ENCODE measurements around the gene EVL. TPM values are rescaled to one million over a fixed set of nuclear protein-coding genes. Genes with fewer than 3 reads are reported as not detected.

Gene EVL
- total and polyA plus RNA-seq, 4 donors: 54.5 to 99.9 (median 78.2) TPM

DNA sequence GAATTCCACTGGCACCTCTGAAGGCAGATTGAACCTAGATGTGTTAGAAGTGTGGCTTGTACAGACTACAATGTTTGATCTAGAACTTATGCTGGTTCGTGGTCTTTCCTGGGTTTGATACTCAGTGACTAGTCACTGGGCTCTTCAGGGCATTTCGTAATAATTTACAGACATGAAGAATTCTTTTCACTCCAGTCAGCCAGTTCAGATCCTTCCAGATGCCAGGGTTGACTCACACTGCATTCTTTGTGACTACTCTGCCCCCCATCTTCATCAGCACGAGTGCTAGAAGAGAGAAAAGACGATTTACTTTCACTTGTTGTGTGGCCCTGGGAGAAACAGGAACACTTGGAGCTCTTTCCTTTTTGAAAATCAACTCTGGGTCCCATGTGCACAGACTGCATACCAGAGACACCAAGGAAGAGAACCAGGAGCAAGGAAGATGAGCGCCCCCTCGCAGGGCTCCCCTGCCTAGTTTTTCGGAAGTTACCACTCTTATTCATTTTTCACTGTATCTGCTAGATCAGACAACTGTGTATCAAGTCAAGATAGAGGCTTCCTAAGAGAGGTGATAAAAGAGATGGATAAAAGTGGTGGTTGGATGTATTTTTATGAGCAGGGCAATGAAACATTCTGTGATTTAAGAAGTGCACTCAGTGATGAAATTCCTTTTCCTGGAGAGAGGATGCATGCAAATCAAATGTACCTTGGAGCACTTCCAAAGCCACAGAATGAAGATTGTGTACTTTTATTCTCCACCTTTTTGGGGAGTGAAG, 33.5 kb upstream of the EVL start:
- DNase-seq (peak in 2 of 3 donors; percentile 37 to 69), ATAC-seq (ENCODE audit: insufficient read depth, low FRiP score) (peak; percentile 76)
- no peak overlapping the region for H3K4me3 ChIP-seq

DNA sequence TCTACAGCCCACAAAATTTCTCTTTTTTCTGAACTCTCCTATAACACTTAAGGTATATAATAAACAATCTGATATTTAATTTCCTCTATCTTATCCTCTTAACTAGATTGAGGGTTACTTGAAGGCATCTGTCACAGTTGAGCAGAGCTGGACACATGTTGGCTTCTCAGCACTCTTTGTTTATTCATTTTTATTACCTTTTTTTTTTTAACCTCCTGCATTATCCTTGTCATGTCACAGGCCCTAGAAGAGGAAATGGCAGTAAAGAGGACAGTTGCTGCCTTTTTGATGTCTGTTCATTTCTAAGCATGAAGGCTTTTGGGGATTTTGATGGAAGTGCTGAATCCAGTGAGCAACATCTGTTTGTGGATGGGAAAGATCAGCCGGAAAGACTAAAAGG, 32.5 kb upstream of the EVL start:
- H3K9me3 ChIP-seq (ENCODE audit: control insufficient read depth in 4 of 4, insufficient read depth in 3 of 4, low read length in 3 of 4): no peaks in the 10 kb centered on the region
- no peak for ATAC-seq (ENCODE audit: insufficient read depth, low FRiP score)
- H3K9ac ChIP-seq (ENCODE audit: insufficient read depth in 1 of 2, low read length in 2 of 2): no peak overlapping the region
- 81 to 86% methylated on average over 1 of the region's 1 CpG for WGBS, 2 donors
- TF ChIP-seq, protein P1, sequence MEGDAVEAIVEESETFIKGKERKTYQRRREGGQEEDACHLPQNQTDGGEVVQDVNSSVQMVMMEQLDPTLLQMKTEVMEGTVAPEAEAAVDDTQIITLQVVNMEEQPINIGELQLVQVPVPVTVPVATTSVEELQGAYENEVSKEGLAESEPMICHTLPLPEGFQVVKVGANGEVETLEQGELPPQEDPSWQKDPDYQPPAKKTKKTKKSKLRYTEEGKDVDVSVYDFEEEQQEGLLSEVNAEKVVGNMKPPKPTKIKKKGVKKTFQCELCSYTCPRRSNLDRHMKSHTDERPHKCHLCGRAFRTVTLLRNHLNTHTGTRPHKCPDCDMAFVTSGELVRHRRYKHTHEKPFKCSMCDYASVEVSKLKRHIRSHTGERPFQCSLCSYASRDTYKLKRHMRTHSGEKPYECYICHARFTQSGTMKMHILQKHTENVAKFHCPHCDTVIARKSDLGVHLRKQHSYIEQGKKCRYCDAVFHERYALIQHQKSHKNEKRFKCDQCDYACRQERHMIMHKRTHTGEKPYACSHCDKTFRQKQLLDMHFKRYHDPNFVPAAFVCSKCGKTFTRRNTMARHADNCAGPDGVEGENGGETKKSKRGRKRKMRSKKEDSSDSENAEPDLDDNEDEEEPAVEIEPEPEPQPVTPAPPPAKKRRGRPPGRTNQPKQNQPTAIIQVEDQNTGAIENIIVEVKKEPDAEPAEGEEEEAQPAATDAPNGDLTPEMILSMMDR (IDR thresholded peaks at IDR 0.05; ENCODE audit: control extremely low read depth, extremely low read depth): no peak
- H3K27me3 ChIP-seq (ENCODE audit: control insufficient read depth in 3 of 3, insufficient read depth in 3 of 3, low read length in 2 of 3): no peaks in the 10 kb centered on the region
- no peak overlapping the region for H3K27ac ChIP-seq (ENCODE audit: low read depth in 1 of 2, low read length in 1 of 2)
- DNase-seq: no peak
- H3K4me3 ChIP-seq: no peak overlapping the region
- H3K4me1 ChIP-seq (ENCODE audit: control insufficient read depth in 5 of 5, insufficient read depth in 5 of 5, low read length in 5 of 5): peaks cover 5 to 82% (median 48%) of the 10 kb centered on the region in 5 donors
- H3K36me3 ChIP-seq (ENCODE audit: control insufficient read depth in 4 of 4, insufficient read depth in 4 of 4, low read length in 4 of 4): no peaks in the 10 kb centered on the region

More for the DNA sequence above, 33.5 kb upstream of the EVL start:
- TF ChIP-seq, protein P1 (IDR thresholded peaks at IDR 0.05; ENCODE audit: control extremely low read depth, extremely low read depth): no peak
- Histone ChIP-seq H3K9me3 (ENCODE audit: control insufficient read depth in 4 of 4, insufficient read depth in 3 of 4, low read length in 3 of 4) (no peaks in the 10 kb centered on the region), H3K36me3 (ENCODE audit: control insufficient read depth in 4 of 4, insufficient read depth in 4 of 4, low read length in 4 of 4) (no peaks in the 10 kb centered on the region), H3K9ac (ENCODE audit: insufficient read depth in 1 of 2, low read length in 2 of 2) (no peak overlapping the region), H3K27ac (ENCODE audit: low read depth in 1 of 2, low read length in 1 of 2) (peak overlapping the region; percentile 66 to 69), H3K4me1 (ENCODE audit: control insufficient read depth in 5 of 5, insufficient read depth in 5 of 5, low read length in 5 of 5) (peaks cover 4 to 71% (median 41%) of the 10 kb centered on the region in 5 donors), H3K27me3 (ENCODE audit: control insufficient read depth in 3 of 3, insufficient read depth in 3 of 3, low read length in 2 of 3) (no peaks in the 10 kb centered on the region)
- WGBS, 2 donors: 45 to 60% methylated on average over 7 of the region's 7 CpGs

DNA sequence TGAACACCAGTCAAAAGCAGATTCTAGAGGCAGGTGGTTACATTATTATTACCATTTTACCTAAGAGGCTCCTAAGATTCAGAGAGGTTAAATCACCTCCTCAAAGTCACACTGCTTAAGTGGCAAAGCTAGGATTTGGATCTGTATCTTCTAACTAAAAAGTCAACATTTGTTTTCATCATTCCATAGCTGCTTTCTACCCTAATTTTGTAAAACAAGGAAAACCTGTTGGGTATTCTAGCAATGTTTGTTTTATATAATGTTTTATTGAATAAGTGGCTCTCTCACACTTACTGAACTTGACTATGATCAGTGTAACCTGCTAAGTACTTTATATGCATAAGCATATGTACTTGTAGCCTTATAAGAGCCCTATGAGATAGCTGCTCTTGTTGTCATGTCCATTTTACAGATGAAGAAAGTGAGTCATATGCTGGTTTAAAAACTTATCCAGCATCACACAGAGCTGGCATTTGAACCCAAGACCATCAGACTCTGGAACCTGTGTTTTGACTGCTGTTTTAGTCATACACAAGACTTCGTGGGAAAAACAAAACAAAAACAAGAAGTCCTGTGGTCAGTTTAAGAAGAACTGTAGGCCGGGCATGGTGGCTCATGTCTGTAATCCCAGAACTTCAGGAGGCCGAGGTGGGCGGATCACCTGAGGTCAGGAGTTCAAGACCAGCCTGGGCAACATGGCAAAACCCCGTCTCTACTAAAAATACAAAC, 31.7 kb upstream of the EVL start:
- WGBS, 2 donors: 78 to 80% methylated on average over 5 of the region's 5 CpGs
- H3K27me3 ChIP-seq (ENCODE audit: control insufficient read depth in 3 of 3, insufficient read depth in 3 of 3, low read length in 2 of 3): no peaks in the 10 kb centered on the region
- no peak for DNase-seq
- no peak for ATAC-seq (ENCODE audit: insufficient read depth, low FRiP score)
- H3K36me3 ChIP-seq (ENCODE audit: control insufficient read depth in 4 of 4, insufficient read depth in 4 of 4, low read length in 4 of 4): no peaks in the 10 kb centered on the region
- TF ChIP-seq, protein P1 (IDR thresholded peaks at IDR 0.05; ENCODE audit: control extremely low read depth, extremely low read depth): no peak
- no peaks in the 10 kb centered on the region for H3K9me3 ChIP-seq (ENCODE audit: control insufficient read depth in 4 of 4, insufficient read depth in 3 of 4, low read length in 3 of 4)
- H3K4me1 ChIP-seq (ENCODE audit: control insufficient read depth in 5 of 5, insufficient read depth in 5 of 5, low read length in 5 of 5): peaks cover 5 to 88% (median 54%) of the 10 kb centered on the region in 5 donors
- no peak overlapping the region for H3K4me3 ChIP-seq
- no peak overlapping the region for H3K27ac ChIP-seq (ENCODE audit: low read depth in 1 of 2, low read length in 1 of 2)
- no peak overlapping the region for H3K9ac ChIP-seq (ENCODE audit: insufficient read depth in 1 of 2, low read length in 2 of 2)

All from lung (tissue), 12 donors.